Middle frontal gyrus (tissue), 1 donor: ENCODE results near the gene IGFALS.
"Not testable (repeated sequence)": the region's sequence is repeated elsewhere in the genome, so short reads cannot be mapped to it uniquely, and the experiment has no call there.

Experiments
- DNase-seq: peaks from one replicate; pipeline ENCODE4 v3.0.0-alpha.2; 2015; ENCODE audit warnings: low spot score; ENCODE audit errors: extremely low spot score

IGFALS gene

DNA sequence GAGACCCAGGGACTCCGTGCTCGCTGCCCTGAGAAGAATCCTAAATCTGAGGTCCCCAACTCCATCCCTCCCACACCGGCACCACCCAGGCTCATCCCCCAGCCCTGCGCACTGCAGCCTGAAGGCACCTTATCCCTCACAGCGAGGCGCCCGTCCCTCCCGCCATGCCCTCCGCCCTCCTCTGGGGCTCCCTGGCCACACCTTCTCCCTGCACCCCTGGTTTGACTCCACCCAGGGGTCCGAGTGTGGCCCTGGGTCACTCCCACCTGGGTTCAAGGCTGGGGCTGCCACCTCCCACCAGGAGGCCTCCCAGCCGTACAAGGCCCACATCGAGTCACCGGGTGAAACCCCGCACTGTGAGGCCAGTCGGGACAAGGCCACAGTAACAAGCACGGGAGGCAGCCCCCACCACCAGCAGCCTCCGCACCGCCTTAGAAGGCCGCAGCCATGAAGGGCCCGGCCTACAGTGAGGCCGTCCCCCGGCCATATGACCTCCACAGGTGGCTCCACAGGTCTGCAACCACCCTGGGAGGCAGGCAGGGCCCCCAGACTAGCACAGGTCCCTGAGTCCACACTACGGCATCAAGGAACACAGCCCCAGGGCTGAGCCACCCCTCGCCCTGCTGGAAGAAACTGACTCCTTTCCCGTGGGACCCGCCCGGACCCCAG lies 24.8 kb upstream of the IGFALS start:
- DNase-seq, result no peak

DNA sequence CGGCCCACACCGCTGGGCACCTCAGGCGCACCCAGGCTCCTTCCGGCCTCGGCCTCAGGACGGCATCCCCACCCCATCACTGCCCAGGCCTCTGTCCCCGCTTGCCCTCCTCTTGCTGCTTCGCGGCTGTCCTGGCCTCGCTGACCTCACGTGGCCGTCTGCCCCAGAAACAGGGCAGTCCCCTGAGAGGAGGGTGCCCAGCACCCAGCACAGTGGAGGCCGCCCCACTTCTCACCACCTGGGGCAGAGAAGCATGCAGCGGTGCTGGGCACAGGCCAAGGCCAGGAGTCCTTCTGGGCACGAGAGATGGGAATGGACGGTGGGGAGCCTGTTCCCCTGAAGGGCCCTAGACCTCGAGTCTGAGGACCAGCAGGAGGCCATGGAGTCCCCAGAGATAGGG lies 24.2 kb upstream of the IGFALS start:
- no peak for DNase-seq

DNA sequence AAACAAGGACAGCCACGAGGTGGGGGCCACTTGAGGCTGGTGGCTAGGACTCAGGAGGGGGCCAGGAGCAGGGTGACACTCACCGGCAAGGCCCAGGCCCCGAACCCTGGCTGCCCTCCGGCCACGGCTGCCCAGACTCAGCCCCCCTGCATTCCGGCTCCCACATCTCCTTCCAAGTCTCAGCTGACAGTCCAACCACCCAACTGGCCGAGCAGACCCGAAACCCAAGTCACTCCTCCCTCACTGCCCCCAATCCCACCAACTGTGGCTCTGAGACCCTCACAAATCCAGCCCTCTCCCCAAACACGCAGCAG lies 23.7 kb upstream of the IGFALS start:
- no peak for DNase-seq

DNA sequence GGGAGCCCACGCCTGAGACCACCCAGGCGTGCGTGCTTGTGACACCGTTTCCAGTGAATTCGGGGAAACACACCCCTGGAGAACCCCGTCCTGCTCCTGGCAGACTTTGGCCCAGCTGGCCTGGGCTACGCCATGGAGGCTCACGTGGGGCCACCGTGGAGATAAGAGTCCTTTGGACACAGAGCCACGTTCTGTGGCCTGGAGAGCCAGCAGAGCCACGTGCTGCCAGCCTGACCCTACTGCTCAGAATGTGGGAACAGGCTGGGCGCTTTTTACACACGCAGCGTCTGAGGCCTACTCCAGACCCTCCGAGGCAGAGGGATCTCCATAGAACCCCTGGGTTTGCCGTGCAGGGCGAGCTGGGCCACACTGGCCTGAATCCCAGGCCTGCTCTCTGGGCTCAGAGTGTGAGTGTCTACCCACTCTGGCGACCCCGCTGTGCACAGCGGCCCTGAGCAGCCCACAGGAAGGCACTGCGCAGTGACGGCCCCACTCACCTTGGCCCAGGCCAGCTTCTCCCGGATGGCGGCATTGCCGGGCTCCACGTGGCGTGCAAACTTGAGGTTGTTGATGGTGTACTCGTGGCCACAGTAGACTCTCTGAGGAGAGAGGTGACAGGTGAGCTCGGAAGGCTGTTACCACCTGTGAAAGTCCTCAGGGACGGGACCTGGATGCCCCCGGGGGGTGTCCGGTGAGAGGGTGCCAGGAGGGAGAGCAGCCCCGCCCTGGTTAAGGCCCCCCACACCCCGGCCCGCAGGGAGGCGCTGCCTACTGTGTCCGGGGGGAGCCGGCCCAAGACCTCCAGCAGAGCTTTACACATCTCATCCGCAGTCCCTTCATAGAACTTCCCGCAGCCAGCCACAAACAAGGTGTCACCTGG lies 23.1 kb upstream of the IGFALS start:
- DNase-seq, result no peak

DNA sequence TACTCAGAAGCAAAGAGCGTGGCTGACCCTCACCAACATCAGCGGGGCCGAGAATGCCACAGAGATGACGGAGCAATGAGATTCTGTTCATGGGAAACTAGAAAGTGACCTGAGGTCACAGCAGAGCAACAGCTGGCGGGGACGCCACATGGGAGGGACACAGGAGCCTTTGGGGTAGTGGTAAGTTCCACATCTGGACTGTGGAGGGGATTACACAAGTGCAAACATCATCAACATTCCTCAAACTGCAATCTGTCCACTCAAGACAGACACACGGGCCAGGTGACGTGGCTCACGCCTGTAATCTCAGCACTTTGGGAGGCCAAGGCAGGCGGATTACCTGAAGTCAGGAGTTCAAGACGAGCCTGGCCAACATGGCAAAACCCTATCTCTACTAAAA lies 22.0 kb upstream of the IGFALS start:
- no peak for DNase-seq

DNA sequence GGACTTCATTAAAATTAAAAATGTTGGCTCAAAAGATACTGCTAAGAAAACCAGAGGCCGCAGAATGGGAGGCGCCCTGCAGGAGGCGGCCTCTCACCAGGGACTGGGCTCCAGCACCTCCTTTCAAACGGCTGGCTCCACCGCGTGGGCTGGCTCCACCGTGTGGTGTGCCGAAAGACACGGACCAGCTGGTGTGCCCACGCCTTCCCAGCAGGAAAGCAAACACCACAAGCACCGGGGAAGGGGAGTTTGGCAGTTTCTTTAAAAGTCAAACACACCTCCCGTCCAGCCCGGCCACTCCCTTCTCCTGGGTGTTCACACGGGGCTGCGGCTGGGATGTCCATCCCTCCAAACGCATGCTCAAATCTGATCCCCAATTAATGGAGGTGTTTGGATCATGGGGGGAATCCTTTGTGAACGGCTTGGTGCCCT lies 19.2 kb upstream of the IGFALS start:
- DNase-seq, result peak; percentile 40

DNA sequence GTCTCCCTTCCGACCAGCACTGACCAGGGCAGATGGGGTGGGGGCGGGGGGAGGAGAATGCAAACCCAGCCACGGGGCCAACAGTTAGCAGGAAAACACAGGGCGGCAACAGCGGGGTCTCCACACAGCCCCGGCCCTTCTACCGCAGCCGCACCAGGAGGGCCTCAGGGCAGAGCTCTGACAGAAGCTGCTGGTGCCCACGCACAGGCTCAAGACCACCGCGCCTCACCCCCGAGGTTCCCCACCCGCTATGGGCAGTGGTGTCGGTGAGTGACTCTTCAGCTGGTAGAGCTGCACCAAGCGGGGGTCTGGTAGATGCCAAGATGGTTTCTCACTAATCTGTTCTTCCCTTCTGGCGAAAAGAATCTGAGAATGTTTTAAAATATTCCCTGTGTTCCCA lies 17.0 kb upstream of the IGFALS start:
- DNase-seq, result no peak

DNA sequence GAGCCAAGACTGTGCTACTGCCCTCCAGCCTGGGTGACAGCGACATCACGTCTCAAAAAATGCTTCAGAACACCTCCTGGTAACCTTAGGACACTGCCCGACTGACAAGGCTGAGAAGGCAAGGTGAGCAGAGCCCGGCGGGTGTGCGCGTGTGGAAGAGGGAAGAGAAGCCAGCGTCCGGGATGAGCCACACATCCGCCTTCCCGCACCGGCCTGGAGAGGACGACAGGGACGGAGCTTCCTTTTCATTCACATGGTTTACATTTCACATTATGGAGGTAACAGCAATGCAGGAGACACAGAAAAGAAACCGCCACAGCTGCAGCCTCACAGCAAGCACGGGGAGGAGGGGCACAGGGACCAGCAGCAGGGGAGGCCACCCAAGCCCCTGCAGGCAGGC lies 16.6 kb upstream of the IGFALS start:
- DNase-seq, result no peak

DNA sequence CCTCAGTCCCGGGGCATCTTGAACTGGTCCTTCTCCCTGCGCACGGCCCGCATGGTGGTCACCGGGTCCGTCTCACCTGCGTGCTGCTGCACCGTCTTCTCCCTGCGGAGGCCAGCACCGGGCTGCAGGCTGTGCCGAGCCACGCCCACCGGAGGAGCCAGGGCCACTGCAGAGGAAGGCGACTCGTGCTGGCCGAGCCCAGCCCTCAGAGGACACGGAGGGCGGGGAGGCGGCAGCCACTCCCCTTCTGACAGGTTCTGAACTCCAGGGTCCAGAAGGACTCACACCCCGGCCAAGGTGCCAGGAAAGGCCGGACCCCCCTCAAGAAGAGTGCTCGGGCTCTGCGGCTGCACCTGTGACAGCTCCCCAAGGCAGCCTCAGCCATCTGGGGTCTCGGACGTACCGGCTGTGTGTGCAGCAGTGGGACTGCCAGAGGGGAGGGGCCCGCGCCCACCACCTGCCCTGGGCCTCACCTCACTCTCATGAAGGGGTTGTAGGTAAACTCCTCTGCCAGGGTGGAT lies 15.8 kb upstream of the IGFALS start:
- DNase-seq, result no peak

DNA sequence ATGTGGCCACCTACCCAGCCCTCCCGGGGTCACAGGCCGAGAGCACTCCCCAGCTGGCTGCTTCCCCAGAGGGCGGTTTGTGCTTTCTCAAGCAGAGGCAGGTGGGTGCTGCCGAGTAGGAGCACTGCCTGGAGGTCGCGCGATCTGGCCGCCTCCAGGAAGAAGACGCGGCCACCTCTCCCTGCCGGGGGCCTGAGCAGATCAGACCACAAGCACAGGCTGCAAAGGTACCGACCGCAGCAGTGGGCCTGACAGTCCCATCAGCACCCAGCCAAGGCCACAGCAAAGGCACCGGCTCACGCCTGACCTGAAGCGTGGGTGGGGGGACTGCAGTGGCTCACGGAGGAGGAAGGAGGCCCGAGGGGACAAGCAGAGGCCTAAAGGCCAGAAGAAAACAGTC lies 15.2 kb upstream of the IGFALS start:
- DNase-seq, result no peak

DNA sequence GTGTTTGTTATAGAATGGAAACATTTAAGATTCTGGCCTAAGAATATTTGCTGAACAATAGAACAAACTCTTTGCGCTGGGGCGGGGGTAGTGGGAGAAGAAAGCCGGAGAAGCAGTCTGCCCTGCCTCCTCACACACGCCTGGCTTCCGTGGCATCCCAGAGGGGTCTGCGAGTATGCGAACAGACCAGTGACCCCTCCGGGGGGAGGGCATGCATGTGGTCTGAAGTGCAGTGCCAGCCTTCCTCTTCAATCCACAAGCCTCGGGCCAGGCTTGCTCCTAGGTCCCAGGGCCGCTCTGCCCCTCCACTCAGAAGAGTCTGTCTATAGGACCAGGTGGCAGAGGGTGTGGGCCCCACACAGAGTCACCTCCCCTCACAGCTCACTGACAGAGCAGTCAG lies 14.1 kb upstream of the IGFALS start:
- no peak for DNase-seq

DNA sequence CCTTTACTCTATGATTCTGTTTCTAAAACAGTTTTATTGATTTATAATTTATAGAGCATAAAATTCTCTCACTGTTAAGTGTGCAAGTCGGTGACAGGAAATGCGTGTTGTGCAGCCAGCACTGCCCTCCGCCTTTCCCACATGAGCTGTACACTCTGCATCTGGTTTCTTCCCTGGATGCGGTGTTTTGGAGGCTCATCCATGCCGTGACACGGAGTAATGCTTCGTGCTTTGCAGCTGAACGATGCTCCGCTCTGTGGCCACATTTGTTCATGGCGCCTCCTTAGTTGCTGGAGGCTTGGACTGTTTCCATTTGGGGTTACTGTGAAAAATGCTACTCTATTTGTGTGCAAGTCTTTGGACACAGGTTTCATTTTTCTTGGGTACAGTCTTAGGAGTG lies 7.2 kb upstream of the IGFALS start:
- DNase-seq, result no peak

DNA sequence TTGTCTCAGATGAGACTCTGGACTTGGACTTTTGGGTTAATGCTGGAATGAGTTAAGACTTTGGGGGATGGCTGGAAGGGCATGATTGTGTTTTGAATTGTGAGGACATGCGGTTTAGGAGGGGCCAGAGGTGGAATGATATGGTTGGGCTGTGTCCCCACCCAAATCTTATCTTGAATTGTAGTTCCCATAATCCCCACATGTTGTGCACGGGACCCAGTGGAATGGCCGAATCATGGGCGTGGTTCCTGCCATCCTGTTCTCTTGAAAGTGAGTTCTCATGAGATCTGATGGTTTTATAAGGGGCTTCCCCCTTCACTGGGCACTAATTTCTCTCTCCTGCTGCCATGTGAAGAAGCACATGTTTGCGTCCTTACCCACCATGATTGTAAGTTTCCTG lies 5.8 kb upstream of the IGFALS start:
- not testable (repeated sequence) for DNase-seq

DNA sequence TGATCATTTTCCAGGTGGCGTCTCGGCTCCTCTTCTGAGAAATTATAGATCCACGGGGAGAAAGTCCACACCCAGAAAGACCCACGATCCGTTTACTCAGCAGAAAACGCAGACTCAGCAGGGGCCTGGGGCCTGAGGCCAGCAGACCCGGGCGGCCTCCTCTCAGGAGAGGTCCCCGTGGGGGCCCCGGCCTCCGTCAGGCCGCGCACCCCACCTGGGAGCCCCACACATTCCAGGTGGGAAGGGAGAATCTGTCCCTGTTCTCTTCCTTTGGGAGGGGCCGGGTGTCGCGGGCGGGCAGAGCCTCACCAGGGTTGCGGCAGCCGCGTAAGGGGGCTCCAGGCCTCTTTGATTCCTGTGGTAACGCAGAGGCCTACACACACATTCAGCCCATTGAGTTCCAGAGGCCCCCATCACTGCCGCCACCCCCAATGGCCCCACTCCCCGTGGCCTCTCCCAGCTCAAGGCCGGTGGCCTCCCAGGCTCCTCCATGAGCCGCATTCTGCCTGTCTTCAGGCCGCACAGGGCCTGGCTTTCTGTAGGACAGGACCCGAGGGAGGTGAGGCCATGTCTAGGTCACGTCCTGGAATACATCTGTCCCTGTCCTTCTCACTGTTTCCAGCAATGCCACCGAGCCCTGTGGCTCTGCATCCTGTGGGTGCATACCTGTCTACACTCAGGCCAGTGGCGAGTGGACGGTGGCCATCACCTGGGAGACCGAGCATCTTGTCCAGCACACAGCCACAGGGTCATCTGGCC lies 1.6 kb upstream of the IGFALS start:
- no peak for DNase-seq

DNA sequence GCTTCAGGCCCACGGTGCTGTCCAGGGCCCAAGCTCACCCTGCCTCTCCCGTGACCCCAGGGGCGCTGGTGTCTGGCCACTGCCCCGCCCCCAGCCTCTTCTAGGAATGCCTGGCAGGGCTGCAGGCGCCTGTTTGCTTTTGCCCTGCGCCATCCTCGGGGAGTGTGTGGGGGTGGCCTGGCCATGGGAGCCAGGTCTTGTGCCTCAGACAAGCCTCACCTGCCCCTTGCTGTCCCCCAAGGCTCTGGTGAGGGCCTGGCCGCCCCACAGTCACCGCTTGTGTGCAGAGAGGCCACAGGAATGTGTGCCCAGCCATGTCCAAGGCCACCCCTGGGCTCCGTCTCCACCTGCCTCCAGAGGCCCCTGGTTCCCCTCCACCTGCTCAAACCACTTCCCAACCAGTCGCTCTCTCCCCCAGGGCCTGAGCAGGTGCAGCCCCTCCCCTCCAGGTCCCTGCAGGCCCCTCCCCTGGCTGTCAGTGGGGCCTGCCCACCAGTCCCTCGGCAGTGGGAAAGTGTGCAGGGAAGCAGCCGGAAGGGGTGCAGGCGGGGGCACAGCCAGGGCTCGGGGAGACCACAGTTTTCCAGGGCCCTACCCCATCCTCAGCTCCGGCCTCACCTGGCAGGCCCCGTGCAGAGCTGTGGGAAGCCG lies 841 bp upstream of the IGFALS start:
- no peak for DNase-seq

DNA sequence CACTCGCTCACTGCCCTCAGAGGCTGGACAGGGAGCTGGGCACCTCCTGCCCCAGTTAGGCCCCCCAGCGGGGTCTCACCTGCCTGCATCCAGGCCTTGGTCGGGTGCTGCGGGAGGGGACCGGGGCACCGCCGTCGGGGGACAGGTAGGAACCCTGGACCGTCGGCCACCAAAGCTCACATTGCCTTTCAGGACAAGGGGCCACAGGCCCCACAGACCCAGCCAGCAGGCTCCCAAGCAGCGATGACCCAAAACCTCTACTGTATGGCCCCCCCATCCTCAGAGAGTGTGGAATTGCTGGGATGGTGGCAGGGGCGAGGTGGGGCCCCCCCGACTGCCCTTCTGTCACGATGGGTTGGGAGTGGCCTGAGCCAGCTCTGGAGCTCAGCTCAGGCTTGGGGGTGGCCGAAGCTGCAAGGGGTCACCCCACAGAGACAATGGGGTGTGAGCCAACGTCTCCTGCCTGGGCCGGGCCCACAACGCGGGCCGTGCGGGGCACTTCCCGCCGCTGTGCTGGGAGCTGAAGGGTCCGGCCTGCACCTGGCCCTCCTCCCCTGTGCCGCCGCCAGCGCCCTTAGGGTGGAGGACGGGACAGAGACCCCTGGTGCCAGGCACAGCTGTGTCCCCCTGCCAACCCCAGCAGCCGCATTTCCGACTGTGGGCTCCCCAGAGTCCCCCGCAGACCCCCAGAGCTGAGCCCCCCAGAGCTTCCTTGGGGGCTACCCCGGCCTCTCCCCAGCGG lies 498 bp downstream of the IGFALS start:
- DNase-seq, result no peak

DNA sequence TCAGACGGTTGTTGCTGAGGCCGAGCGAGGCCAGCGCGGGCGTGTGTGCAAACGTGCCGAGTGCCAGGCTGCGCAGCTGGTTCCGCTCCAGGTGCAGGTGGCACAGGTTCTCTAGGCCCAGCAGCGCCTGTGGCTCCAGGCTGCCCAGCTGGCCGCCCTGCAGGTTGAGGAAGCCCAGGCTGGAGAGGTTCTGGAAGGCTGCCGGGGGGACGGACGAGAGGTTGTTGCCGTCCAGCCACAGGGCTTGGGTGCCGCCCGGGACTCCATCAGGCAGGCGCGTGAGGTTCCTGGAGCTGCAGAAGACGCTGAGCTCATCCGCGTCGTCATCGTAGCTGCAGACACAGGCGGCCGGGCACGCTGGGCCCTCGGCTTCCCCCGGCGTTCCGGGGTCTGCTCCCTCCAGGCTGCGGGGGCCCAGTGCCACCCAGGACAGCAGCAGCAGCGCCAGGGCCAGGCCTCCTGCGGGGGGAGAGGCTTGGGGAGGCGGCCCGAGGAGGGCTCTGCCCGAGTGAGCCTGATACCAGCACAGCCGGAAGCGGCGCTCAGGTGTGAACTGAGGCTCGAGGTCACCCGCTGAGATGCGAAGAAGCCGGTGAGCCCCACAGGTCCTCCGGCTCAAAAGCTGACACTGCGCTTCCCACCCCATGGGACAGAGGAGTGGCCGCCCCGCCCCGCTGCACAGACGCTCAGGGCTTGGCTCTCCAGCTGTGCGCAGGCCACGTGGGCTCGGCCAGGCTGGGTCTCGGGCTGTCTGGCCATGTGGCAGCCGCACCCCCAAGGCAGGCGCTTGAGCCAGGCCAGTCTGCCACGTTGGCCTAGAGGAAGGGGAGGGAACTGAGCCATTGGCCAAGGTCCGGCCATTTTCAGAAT lies 1.3 kb downstream of the IGFALS start:
- DNase-seq, result no peak

DNA sequence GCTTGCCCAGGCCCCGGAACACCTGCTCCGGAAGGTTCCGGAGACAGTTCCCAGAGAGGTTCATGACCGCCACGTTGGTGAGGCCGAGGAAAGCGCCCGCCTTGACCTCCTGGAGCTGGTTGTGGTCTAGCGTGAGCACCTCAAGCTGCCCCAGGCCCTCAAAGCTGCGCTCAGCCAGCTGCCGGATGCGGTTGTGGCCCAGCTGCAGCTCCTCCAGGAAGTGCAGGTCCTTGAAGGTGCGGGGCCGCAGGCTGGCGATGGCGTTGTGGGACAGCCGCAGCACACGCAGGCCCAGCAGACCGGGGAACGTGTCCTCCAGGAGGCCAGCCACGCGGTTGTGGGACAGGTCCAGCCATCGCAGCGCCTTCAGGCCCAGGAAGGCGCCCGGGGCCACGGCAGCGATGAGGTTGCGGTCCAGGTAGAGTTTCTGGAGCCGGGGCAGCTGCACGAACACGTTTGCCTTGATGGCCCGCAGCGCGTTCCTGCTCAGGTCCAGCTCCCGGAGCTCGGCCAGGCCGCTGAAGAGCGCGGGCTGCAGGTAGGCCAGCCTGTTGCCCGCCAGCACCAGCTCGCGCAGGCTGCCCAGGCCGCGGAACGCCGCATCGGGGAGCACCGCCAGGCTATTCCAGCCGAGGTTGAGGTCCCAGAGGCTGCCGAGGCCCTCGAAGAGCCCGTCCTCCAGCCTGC lies 2.1 kb downstream of the IGFALS start:
- DNase-seq, result no peak

DNA sequence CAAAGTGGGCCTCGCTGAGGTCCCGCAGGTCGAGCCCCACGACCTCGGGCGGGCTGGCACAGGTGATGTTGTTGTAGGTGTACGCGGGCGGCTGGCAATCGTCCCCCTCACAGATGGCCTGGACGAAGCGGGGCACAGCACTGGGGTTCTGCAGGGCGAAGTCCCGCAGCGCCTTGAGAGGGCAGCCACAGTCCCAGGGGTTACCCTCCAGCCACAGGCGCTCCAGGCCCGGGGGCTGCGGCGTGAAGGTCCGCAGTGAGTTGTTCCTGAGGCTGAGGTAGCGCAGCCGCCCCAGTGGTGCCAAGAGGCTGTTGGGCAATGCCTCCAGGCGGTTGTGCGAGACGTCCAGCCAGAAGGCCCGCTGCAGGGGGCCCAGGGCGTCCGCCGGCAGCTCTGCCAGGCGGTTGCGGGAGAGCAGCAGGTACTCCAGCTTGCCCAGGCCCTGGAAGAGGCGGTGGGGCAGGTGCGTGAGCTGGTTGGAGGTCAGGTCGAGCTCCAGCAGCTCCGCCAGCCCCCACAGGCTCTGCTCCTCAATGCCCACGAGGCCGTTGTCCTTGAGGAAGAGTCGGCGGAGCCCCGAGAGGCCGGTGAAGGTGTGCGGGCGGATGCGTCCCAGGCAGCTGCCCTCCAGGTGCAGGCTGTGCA lies 2.8 kb downstream of the IGFALS start:
- DNase-seq, result no peak
